HG03025 (cell line): ENCODE results near the gene UGT8.
"Not testable (repeated sequence)": the region's sequence is repeated elsewhere in the genome, so short reads cannot be mapped to it uniquely, and the experiment has no call there.

Experiments
- ATAC-seq: cut with Tn5 transposase; IDR thresholded peaks from one replicate; pipeline ENCODE4 v1.9.1; 2021; ENCODE audit warnings: mild to moderate bottlenecking, moderate library complexity; ENCODE audit not compliant: unreplicated experiment, low FRiP score

Gene UGT8, protein sequence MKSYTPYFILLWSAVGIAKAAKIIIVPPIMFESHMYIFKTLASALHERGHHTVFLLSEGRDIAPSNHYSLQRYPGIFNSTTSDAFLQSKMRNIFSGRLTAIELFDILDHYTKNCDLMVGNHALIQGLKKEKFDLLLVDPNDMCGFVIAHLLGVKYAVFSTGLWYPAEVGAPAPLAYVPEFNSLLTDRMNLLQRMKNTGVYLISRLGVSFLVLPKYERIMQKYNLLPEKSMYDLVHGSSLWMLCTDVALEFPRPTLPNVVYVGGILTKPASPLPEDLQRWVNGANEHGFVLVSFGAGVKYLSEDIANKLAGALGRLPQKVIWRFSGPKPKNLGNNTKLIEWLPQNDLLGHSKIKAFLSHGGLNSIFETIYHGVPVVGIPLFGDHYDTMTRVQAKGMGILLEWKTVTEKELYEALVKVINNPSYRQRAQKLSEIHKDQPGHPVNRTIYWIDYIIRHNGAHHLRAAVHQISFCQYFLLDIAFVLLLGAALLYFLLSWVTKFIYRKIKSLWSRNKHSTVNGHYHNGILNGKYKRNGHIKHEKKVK

GRCh38 chr4:114598191-114599121 is at the start of gene UGT8:
Gene UGT8, plus strand, starts transcription at chr4:114598807. Its CDS starts 24,074 bp downstream, at chr4:114622881.
- ATAC-seq: peak; percentile 40

GRCh38 chr4:114549638-114550037 is 49.0 kb upstream of the UGT8 start:
- ATAC-seq: no peak

DNA sequence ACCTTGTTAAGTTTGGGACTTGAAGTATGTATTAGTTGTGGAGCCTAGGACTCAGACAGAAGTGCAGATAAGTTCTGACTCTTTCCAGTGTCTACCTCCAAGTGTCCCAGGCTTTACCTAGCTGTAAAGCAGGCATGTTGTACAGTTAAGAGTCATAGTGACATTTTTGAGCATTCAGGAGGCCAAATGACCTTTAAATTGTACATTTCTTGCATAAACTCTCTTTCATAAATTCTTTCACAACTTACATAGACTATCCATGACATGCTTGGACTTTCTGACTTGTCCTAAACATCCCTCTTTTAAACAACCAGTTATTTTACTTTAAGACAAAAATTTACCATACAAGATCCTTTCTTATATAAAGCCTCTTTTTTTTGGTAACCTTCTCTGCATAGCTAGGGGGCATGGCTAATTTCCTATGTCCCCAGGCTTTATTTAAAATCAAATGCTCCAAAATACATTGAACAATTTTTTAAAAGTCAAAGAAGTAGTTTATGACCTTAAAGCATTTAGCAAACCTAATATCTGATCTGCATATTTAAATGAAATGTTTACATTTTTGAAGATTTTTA is 40.1 kb upstream of the UGT8 start:
- no peak for ATAC-seq

DNA sequence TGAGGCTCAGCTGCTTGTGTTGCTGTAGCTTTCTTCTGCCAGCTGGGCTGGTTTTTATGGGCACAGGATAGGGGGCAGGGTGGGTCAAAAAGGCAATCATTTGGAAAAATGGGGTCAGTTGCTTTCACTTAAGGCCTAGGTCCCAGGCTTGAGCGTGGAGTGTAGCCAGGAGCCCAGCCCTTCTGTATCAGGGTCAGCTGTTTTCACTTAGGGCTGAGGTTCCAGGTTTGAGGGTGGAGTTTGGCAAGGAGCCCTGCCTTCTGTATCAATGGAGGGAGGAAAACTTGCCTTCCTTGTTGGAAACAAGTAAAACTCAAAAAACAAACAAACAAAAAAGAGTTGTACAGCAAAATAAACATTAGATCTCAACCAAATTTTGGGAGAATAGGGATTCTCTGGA is 37.0 kb upstream of the UGT8 start:
- no peak for ATAC-seq

DNA sequence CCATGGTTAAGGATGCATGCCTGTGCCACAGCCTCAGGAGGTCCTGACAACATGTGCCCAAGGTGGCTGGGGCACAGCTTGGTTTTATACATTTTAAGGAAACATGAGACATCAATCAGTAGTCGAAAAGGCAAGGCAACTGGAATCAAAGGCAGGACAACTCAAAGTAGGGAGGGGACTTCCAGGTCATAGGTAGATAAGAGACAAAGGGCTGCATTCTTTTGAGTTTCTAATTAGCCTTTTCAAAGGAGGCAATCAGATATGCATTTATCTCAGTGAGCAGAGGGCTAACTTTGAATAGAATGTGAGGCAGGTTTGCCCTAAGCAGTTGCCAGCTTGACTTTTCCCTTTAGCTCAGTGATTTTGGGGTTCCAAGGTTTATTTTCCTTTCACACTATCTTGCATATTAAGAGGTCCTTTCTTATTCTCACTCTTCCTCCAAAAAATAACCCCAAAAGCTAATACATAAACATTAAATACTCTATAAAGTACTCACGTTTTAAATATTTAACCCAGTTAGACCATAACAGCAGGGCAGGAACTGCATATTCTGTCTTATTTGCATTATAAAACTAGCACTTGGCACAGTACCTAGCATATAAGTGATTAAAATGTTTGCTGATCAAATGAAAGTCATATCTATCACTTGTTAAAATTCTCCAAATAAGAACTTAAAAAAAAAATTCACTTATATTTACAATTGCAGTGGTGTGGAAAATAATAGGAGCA is 36.3 kb upstream of the UGT8 start:
- no peak for ATAC-seq

- ATAC-seq: no peak
Observed at GRCh38 chr4:114563536-114564315, 34.9 kb upstream of the UGT8 start.

DNA sequence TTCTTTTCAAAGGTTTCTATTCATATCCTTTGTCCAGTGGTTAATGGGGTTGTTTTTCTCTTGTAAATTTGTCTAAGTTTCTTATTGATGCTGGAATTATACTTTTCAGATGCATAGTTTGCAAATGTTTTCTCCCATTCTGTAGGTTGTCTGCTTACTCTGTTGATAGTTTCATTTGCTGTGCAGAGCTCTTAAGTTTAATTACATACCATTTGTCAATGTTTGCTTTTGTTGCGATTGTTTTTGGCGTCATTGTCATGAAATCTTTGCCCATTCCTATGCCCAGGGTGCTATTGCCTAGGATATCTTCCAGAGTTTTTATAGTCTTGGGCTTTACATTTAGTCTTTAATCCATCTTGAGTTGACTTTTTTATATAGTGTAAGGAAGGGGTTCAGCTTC is 21.2 kb upstream of the UGT8 start:
- no peak for ATAC-seq

GRCh38 chr4:114582621-114583020 is 16.0 kb upstream of the UGT8 start:
- no peak for ATAC-seq

DNA sequence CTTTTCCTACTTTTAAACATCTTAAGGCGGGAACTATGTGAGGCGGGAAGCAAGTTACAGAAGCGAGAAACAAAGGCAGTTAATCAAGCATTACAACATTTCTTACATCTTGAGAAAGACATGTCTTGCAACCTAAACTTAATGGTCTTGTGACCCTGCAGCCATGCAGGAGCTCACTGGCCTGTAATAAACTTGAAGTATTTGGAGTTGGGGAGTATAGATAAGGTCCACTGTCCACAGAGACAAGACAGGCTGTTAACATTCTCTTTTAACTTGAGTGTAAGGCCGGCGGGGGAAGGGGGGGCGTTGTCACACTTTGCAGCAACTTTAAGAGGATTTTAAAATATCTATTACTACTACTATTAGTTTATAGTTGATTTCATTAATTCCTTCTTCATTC is 10.3 kb upstream of the UGT8 start:
- ATAC-seq: no peak

GRCh38 chr4:114590360-114590759 is 8.2 kb upstream of the UGT8 start:
- ATAC-seq: not testable (repeated sequence)

GRCh38 chr4:114593526-114593925 is 5.1 kb upstream of the UGT8 start:
- no peak for ATAC-seq

- ATAC-seq: no peak
Observed at GRCh38 chr4:114595207-114595606, 3.4 kb upstream of the UGT8 start.

DNA sequence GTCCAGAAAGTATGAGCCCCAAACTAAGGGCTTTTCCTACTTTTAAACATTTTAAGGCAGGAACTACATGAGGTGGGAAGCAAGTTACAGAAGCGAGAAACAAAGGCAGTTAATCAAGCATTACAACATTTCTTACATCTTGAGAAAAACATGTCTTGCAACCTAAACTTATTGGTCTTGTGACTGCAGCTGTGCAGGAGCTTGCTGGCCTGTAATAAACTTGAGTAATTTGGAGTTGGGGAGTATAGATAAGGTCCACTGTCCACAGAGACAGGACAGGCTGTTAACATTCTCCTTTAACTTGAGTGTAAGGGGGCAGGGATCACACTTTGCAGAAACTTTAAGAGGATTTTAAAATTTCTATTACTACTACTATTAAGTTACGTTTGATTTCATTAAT is 2.7 kb upstream of the UGT8 start:
- ATAC-seq: no peak

DNA sequence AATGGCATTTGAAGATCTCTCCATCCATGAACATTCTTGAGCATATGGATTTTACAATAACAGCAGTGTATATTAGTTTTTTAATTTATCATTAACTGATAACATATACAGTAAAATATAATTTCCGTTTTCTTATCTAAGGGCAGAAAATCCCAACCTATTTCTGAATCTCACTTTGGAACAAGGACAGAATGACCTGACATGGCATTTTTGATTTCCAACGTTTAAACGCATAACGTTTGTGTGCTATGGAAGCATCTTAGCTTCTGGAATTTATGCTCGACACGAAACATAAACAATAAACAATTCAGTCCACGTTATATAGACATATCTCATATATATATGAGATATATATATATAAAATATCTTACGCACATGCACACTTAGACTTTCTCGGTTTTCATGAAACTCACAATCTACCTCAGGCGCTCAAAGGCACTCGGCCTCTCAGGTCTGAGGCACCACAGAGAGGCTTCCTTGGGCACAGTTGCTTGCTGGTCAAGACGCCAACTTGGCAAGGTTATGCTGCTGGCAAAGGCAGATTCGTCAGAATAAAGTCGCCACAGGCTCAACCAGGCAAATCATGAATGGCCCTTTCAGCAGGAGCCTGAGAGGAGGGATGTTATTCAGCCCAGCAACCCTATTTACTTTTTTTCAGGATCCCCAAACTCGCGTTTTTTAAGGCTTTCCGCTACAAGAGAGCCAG is 1.0 kb upstream of the UGT8 start:
- no peak for ATAC-seq

DNA sequence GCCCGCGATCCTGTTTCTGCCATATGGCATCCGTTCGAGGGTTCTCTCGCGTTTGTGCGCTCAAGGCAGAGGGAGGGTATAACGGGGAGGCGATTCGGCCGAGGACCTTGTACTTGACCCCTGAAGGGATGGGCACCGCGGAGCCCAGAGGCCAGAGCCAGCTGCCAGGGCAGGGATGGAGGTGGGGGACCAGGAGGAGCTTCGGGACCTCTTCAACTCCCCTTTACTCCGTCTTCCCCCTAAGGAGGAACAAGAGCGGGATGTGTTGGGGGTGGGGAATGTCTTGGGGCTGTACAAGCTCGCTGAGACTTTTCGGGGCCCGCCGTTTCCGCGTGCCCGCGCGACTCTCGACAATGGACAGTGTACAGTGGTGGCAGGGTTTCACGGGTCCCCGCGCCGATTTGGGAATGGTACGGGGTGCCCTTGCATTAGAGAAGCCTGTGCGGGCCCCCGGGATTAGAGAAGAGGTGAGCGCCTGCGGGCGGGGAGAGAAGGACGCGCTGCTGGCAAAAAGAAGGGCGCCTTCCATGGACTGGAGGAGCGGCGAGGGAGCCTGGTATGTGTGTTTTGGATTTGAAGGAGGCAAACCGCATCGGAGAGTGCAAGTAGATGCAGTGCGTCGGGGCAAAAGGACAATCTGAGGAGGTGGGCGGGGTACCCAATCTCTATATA is 760 bp downstream of the UGT8 start:
- no peak for ATAC-seq

- no peak for ATAC-seq
Observed at GRCh38 chr4:114599903-114600552, 1.4 kb downstream of the UGT8 start.

GRCh38 chr4:114600672-114601071 is 2.1 kb downstream of the UGT8 start:
- no peak for ATAC-seq
